Nephron progenitor cell (in vitro differentiated cells): Measurements from ENCODE around the gene RBM27.
"Not testable (repeated sequence)": the region's sequence is repeated elsewhere in the genome, so short reads cannot be mapped to it uniquely, and the experiment has no call there.

Experiments used
- DNase-seq: peaks from one replicate; pipeline ENCODE4 v3.0.0; 2021
- H3K27ac Mint-ChIP-seq: 2 replicates; pipeline ENCODE4 v1.8.0; 2021; ENCODE audit warnings: mild to moderate bottlenecking, moderate library complexity, mixed read lengths
- H3K27me3 Mint-ChIP-seq: 2 replicates; pipeline ENCODE4 v1.8.0; 2021; ENCODE audit warnings: mild to moderate bottlenecking, low read depth, mixed read lengths; ENCODE audit not compliant: poor library complexity
- H3K36me3 Mint-ChIP-seq: 2 replicates; pipeline ENCODE4 v1.8.0; 2021; ENCODE audit warnings: low read depth, mixed read lengths
- H3K4me1 Mint-ChIP-seq: 2 replicates; pipeline ENCODE4 v1.8.0; 2021; ENCODE audit warnings: mixed read lengths
- H3K4me3 Mint-ChIP-seq: 2 replicates; pipeline ENCODE4 v1.8.0; 2021; ENCODE audit warnings: mild to moderate bottlenecking, moderate library complexity, mixed read lengths
- H3K9me3 Mint-ChIP-seq: 2 replicates; pipeline ENCODE4 v1.8.0; 2021; ENCODE audit warnings: mild to moderate bottlenecking, moderate library complexity, mixed read lengths
- CTCF ChIP-seq: fragments of 200-600 bp; sonication (generic); IDR thresholded peaks from 2 replicates; pipeline ENCODE4 v1.5.0; 2021; ENCODE audit warnings: antibody characterized with exemption

RBM27 gene

GRCh38 chr5:146169076-146169475, 34.3 kb upstream of the RBM27 start:
- Mint-ChIP-seq H3K9me3 (no peaks in the 10 kb centered on the region), H3K27ac (no peak overlapping the region), H3K4me3 (no peak overlapping the region), H3K27me3 (no peaks in the 10 kb centered on the region), H3K4me1 (no peaks in the 10 kb centered on the region), H3K36me3 (peaks cover 84% of the 10 kb centered on the region)
- TF ChIP-seq CTCF = no peak
- DNase-seq = no peak

DNA sequence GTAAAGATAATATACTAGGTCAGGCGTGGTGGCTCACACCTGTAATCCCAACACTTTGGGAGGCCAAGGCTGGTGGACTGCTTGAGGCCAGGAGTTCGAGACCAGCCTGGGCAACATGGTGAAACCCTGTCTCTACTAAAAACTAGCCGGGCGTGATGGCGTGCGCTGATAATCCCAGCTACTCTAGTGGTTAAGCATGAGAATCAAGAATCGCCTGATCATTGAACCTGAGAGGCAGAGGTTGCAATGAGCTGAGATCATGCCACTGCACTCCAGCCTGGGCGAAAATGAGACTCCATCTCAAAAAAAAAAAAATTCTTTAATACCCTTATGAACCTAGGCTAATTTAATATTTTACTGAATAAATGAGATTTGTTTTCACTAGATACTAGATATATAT, 30.4 kb upstream of the RBM27 start:
- H3K27me3 Mint-ChIP-seq, H3K4me1 Mint-ChIP-seq, H3K4me3 Mint-ChIP-seq, H3K9me3 Mint-ChIP-seq, H3K27ac Mint-ChIP-seq, DNase-seq: not testable (repeated sequence)
- H3K36me3 Mint-ChIP-seq = peaks cover 77% of the 10 kb centered on the region

DNA sequence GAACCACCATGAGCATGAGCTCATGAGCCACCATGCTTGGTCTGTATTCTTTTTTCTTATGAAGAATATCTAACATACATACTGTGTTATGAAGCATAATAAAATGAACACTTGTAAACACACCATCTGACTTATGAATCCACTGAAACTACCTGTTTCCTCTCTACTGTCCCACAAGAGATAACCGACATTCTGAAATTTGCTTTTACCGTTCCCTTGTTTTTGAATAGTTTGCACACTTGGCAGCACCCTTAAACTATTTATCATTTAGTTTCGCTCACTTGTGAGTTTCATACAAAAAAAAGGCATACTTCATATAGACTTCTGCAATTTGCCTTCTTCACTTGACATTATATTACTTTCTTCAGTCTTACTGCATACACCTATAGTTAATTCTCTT, 29.8 kb upstream of the RBM27 start:
- DNase-seq = no peak
- no peak overlapping the region for H3K27ac Mint-ChIP-seq
- no peaks in the 10 kb centered on the region for H3K9me3 Mint-ChIP-seq
- no peak for TF ChIP-seq CTCF
- H3K4me3 Mint-ChIP-seq = no peak overlapping the region
- H3K27me3 Mint-ChIP-seq = no peaks in the 10 kb centered on the region
- peaks cover 79% of the 10 kb centered on the region for H3K36me3 Mint-ChIP-seq
- no peaks in the 10 kb centered on the region for H3K4me1 Mint-ChIP-seq

DNA sequence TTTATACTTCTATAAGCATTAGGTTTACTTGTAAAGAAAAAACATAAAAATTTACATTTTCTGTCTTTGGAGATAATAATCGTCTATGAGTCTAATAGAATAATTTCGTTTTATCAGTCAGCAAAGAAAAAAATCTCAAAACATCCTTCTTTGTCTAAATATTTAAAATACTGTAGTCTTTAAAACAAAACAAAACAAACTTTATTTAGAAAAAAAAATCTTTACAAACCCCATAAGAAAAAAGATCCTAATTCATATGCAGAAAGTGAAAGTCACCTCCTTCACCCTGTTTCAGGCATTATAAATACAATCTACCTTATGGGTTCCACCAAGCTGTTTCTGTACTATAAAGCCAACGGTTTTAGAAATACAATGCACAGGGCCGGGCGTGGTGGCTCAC, 26.6 kb upstream of the RBM27 start:
- no peaks in the 10 kb centered on the region for H3K9me3 Mint-ChIP-seq
- H3K27ac Mint-ChIP-seq = no peak overlapping the region
- H3K4me3 Mint-ChIP-seq = no peak overlapping the region
- no peaks in the 10 kb centered on the region for H3K27me3 Mint-ChIP-seq
- no peak for TF ChIP-seq CTCF
- H3K36me3 Mint-ChIP-seq = peaks cover 75% of the 10 kb centered on the region
- DNase-seq = no peak
- H3K4me1 Mint-ChIP-seq = peaks cover under 1% of the 10 kb centered on the region

GRCh38 chr5:146179696-146180095, 23.7 kb upstream of the RBM27 start:
- no peak for DNase-seq
- peaks cover 9% of the 10 kb centered on the region for H3K4me1 Mint-ChIP-seq
- H3K4me3 Mint-ChIP-seq = peak overlapping the region; percentile 61
- H3K9me3 Mint-ChIP-seq = no peaks in the 10 kb centered on the region
- no peak for TF ChIP-seq CTCF
- H3K27me3 Mint-ChIP-seq = peaks cover 4% of the 10 kb centered on the region
- H3K27ac Mint-ChIP-seq = no peak overlapping the region
- H3K36me3 Mint-ChIP-seq = peaks cover 58% of the 10 kb centered on the region

DNA sequence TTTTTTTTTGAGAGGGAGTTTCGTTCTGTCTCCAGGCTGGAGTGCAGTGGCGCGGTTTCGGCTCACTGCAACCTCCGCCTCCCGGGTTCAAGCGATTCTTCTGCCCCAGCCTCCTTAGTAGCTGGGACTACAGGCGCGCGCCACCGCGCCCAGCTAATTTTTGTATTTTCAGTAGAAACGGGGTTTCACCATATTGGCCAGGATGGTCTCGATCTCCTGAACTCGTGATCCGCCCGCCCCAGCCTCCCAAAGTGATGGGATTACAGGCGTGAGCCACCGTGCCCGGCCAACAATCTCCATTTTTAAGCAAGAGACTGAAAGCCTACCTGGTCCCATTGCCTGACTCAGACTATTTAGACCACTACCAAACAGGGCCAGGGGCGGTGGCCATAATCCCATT, 20.0 kb upstream of the RBM27 start:
- peak overlapping the region; percentile 98 for H3K4me3 Mint-ChIP-seq

GRCh38 chr5:146185161-146185560, 18.2 kb upstream of the RBM27 start:
- Mint-ChIP-seq H3K4me3 (no peak overlapping the region), H3K27me3 (peaks cover 16% of the 10 kb centered on the region), H3K27ac (no peak overlapping the region), H3K4me1 (peaks cover 9% of the 10 kb centered on the region), H3K36me3 (peaks cover 14% of the 10 kb centered on the region), H3K9me3 (peaks cover 4% of the 10 kb centered on the region)
- DNase-seq = no peak
- TF ChIP-seq CTCF = no peak

More for the DNA sequence above, 20.0 kb upstream of the RBM27 start:
- H3K27ac Mint-ChIP-seq, DNase-seq, H3K4me1 Mint-ChIP-seq, H3K9me3 Mint-ChIP-seq: not testable (repeated sequence)
- Mint-ChIP-seq H3K27me3 (peaks cover 10% of the 10 kb centered on the region), H3K36me3 (peaks cover 27% of the 10 kb centered on the region)
